GM18511 (cell line): ENCODE measurements around the gene SCRT2.

ENCODE experiments used
- ATAC-seq: cut with Tn5 transposase; IDR thresholded peaks from one replicate; pipeline ENCODE4 v1.9.1; 2021; ENCODE audit warnings: mild to moderate bottlenecking, moderate library complexity; ENCODE audit not compliant: unreplicated experiment

The SCRT2 gene

GRCh38 chr20:635028-635892 is 40.3 kb downstream of the SCRT2 start:
- no peak for ATAC-seq

- no peak for ATAC-seq
These were observed 41.3 kb downstream of the SCRT2 start for GRCh38 chr20:634148-634925.

GRCh38 chr20:631101-631500 is 44.5 kb downstream of the SCRT2 start:
- ATAC-seq: no peak

- ATAC-seq: no peak
These were observed 49.0 kb downstream of the SCRT2 start for GRCh38 chr20:626579-626978.

GRCh38 chr20:625360-625932 is 50.2 kb downstream of the SCRT2 start:
- no peak for ATAC-seq

GRCh38 chr20:623704-624103 is 51.9 kb downstream of the SCRT2 start:
- ATAC-seq: no peak

GRCh38 chr20:623021-623420 is 52.6 kb downstream of the SCRT2 start:
- ATAC-seq: no peak

- ATAC-seq: no peak
These were observed 53.4 kb downstream of the SCRT2 start for GRCh38 chr20:622161-622560.

- ATAC-seq: no peak
These were observed 54.4 kb downstream of the SCRT2 start for GRCh38 chr20:621125-621756.

GRCh38 chr20:620246-620645 is 55.4 kb downstream of the SCRT2 start:
- ATAC-seq: no peak

GRCh38 chr20:618980-619379 is 56.6 kb downstream of the SCRT2 start:
- no peak for ATAC-seq

GRCh38 chr20:617934-618690 is 57.5 kb downstream of the SCRT2 start:
- ATAC-seq: no peak

GRCh38 chr20:615514-615913 is 60.1 kb downstream of the SCRT2 start:
- no peak for ATAC-seq

- no peak for ATAC-seq
These were observed 63.8 kb downstream of the SCRT2 start for GRCh38 chr20:611843-612185.
